ENCODE results near the gene GARIN5A.
A peak's percentile ranks its signal among the peaks of the same experiment; 100 is the strongest.

Gene GARIN5A

DNA sequence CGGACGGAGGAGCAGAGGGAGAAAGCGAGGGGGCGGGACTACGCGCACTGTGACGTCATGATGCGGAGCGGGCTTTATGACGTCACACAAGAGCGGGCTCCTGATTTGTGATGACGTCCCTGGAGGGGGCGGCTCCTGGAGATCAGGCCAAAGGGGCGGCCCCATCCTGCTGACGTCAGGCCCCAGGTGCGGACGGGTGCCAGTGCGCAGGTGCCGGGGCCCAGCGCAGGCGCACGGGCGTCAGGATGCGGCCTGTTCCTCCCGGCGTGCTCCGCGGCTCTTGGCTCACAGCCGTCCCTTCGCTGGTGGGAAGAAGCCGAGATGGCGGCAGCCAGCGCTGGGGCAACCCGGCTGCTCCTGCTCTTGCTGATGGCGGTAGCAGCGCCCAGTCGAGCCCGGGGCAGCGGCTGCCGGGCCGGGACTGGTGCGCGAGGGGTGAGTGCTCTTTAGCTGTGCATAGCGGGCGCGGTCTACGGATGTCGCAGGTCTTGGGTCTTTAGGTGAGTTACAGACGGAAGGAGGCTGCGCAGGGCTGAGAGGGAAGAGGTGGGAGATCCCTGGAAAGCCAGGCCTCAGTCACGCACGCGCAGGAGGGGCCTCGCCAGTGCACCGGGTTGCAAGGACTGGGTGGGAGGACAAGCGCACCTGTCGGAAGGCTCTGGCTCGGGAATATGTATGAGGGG, at the start of gene GARIN5A, which contains the start of gene EMC10:
GARIN5A (minus strand) TSS at position 625 of the 683 bp plus-strand sequence; CDS start at position 165, 460 bp downstream.
EMC10 (plus strand) TSS at position 284 of the 683 bp plus-strand sequence; CDS start at position 322, 38 bp downstream.
- DNase-seq: peak; percentile 96

DNA sequence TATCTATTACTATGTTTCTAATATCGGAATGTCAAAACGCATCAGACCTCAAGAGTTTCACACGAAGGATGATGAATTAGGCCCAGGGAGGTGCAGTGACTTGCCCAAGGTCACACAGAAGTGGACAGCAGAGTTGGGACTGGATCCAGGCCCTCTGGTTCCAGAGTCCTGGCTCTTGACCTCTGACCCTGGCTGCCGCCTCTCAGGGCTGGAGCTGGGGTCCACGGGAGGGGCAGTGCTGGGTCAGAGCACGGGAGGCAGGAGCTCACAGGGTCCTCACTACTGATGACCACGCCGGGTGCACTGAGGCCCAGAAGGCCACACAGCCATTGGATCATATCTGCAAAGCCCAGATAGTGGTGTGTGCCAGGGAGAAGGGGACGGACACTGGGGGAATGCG, 46.2 kb upstream of the GARIN5A start:
- no peak for DNase-seq

DNA sequence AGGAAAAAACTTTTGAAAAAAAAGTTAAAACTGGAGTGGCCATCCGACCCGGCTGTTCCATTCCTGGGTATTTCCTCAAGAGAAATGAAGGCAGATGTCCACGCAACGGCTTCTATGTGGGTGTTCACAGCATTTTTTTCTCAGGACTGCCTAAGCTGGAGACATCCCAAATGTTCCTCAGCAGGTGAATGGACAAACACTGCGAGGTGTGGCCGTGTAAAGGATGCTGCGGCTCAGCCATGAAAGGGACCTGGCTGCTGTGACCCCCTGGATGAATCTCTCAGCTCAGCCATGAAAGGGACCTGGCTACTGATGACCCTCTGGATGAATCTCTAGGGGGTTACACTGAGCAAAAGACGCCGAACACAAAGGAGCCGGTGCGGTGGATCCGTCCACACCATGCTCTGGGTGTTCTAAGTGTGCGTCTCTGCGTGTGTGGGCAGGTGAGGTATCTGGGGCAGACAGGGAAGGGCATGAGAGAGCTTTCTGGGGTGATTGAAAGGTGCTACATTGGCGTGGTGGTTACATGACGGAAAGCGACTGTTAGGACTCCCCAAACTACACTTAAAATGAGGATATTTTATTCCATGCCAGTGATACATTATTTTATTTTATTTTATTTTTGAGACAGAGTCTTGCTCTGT, 44.3 kb upstream of the GARIN5A start:
- DNase-seq: no peak

DNA sequence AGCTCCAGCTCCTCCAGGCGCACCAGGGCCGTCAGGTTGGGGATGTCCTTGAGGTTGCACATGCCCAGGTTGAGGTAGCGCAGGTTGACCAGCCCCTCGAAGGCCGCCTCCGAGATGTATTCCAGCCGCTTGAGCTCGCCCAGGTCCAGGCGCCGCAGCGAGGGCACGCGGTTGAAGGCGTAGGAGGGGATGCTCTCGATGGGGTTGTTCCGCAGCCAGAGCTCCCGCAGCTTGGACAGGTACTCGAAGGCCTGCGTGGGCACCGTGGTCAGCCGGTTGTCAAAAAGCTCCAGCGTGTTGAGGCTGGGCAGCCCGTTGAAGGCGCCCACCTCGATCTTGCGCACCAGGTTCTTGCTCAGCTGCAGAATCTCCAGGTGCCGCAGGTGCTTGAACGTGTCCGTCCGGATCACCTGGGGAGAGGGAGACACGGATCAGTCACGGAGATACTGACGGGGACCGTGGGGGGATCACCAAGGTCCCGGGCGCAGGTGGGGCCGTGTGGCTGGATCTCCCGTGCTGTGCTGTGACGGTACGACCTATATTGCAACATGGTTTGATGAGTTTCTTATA, 42.4 kb upstream of the GARIN5A start:
- no peak for DNase-seq

DNA sequence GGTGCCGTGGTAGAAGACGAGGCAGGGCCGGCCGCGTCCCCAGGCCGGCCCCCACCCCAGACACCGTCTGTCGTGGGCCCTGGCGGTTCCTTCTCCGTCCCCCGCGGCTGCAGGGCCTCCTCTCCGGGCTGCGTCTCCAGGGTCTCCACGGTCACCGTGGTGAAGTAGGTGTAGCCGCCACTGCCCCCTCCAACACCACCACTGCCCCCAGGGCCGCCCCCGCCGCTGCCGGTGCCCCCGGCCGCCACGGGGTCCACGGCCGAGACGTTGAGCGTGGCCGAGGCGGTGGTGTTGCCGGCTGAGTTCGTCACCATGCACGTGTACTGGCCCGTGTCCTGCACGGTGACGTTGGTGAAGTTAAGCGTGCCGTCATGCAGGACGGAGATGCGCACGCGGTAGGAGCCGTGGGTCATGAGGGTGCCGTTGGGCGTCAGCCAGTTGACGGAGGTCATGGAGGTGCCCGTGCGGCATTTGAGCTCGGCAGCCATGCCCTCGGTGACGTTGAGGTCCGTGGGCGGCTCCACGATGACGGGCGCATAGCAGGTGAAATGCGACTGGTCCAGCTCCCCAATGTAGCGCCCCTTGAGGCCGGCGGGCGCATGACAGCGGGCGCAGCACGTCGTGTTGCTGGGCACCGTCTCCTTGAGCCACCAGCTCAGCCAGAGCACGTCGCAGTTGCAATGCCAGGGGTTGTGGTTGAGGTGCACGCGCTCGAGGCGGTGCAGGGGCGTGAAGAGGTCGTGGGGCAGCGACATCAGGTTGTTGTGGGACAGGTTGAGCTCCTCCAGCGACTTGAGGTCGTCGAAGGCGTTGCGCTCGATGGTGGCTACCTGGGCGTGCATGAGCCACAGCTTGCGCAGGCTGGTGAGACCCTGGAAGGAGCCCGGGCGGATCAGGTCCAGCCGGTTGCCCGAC, 41.7 kb upstream of the GARIN5A start:
- peak; percentile 27 for DNase-seq

DNA sequence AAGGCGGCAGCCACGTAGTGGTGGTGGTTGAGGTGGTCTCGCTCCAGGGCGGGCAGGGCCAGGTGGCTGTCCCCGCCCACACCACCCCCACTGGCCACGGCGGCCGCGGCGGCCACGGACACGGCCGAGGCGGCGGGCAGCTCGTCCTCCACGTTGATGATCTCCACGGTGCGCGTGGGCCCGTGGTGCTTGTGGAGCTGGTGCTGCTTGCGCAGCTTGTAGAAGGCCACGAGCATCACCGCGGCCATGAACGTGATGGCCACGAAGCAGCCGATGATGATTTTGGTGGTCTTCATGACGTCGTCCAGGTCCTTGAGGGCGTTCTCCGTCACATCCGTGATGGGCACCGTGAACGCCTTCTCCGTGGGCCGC, 41.0 kb upstream of the GARIN5A start:
- DNase-seq: no peak

DNA sequence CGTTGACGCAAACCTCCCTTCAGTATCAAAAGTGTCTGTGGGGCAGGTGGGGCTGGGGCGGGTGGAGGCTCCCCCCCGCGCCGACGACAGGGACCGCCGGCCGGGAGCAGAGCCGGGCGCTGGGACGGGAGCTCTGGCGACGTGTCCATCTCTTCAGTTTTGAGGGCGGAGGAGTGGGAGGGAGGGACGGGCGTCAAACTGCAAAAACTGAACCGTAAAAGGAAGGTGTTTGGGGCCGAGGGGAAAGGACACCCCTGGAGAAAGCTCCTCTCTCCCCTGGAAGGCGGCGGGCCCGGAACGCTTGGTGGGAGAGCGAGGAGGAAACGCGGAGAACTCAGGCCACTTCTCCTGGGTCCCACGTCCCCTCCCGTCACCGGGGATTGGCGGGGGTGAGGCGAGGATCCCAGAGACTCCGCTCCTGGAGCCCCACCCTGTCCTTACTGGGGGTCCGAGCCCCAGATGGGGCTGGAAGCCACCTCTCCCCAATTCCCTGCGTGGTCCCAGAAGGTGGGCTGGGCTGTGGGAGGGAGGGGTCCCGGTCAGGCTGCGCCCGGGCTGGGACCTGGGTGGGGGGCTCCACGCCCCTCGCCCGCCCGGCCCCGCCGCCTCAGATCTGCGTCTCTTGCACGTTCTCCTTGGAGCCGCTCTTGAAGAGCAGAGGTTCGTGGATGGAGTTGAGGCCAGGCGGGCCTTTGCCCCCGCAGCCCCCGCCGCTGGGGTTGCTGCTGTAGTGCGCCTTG, 40.5 kb upstream of the GARIN5A start:
- no peak for DNase-seq

DNA sequence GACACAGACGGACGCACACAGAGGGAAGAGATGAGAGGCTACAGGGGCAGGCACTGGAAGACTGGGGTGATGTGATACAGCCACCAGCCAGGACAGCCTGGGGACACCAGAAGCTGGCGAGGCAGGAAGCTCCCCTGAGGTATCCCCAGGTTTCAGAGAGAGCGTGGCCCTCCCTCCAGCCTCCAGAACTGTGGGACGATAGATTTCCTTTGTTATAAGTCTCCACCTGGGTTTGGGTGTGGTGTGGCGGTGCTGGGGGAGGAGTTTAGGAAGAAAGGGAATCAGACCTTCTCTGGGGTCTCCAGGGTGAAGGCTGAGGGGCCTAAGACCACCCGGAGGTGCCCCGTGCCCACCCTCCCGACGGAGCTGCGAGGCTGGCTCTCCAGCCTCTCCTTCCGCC, 39.8 kb upstream of the GARIN5A start:
- DNase-seq: no peak

DNA sequence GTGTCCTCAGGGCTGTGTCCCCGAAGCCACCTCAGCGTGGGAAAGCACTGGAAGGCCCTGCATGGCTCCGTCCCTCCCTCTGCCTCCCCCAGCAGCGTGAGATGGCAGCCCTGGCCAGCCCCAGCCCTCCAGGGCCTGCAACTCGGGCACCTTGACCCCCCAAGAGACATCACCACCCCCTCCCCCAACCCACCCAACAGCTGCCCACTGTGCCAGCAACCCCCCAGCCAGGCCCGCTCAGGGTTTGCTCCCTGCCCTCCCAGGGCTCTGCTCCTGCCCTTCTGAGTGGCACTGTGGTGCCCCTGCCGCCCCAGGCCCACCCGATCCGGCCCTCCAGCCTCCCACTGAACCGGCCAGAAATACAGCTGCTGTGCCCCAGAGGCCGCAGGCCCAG, 38.5 kb upstream of the GARIN5A start:
- no peak for DNase-seq

DNA sequence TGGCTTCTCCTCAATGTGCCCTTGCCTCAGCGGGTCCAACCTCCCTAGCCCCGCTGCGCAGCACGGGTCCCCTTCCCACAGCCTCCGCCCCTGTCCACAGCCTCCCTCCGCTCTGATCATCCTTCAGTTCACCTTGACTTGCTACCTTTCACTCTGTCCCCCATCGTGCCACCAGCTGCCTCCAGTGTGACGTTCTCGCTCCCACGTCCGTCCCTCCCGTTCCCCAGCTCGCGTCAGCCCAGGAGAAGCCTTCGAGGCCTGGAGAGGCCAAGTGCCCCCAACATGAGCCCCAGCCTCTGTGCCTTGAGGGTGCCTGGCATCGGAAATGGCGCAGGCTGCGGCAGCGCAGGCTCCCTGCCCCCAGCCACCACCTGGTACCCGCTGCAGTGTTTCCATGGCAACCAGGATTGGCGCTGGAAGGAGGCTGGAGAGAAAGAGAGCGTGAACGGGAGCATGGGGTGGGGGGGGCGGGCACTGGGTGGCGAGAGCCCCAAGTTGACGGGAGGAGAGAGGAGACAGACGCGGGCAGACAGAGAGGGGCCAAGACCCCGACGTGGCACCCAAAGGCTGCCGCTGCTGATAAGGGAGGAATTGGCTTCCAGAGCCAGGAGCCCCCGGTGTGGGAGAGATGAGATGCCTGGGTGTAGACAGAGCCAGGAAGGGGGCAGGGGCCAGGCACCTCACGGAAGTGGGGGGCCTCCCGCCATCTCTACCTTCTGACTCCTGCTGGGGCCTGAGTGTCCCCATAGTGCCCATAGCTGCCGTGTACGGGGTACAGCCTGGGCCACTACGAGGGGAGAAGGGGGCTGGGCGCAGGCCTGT, 37.9 kb upstream of the GARIN5A start:
- DNase-seq: no peak

DNA sequence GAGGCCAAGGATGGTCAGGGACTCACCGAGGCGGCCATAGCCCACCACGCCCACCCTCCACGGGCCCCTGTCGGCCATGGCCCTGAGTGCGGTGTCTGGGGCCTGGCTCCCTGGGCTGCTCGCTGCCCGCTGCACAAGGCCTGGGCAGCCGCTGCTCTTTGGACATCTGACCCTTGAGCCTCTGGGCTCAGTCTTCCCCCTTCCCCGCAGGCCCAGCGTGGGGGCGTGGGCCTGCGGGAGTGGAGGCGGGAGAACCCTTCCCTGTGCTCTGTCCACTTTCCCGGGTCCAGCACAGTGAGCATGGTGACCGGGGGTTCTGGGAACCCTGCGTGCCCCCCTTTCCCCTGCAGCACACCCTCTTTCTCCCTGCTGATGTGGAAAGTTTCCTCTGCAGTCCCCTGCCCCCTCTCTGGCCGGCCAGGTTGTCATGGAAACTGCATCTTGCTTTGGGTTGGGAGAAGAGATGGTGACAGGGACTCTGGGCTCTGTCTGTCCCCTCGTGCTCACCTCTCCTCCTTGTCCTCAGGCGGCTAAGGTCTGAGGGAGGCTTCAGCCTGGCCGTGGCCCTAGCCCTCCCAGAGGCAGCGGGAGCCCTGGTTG, 37.2 kb upstream of the GARIN5A start, which contains the start of gene ASPDH:
ASPDH (minus strand) TSS at position 168 of the 600 bp plus-strand sequence; CDS start at position 78, 90 bp downstream.
- DNase-seq: no peak

DNA sequence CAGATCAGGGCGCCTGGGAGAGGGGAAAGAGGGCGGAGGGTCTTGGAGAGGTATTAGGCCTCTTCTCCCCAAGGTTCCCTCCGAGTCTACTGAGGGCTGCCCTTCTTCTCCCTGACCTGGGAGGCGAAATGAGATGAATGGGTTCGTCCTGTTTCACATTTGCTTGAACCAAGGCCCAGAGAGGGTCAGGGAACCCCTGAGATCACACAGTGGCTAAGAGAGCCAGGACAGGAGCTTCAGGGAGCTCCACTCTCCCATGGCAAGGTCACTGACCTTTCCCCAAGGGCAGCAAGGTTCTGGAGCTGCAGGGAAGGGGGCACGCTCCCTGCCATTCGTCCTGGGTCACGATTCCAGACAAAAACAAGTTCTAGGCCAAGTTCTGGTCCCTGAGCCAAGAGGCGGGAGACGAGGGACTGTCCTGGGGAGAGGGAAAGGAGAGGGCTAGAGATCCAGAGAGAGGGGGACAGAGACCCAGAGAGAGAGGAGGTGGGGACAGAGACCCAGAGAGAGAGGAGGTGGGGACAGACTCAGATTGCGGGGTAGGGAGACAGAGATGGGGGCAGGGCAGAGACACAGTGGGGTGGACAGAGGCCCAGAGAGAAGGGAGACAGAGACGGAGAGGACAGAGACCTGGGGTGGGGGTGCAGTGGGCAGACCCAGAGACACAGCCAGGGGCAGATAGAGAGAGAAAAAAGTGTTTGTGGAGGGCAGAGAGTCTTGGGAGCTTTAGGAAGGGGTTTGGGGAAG, 36.5 kb upstream of the GARIN5A start:
- no peak for DNase-seq

DNA sequence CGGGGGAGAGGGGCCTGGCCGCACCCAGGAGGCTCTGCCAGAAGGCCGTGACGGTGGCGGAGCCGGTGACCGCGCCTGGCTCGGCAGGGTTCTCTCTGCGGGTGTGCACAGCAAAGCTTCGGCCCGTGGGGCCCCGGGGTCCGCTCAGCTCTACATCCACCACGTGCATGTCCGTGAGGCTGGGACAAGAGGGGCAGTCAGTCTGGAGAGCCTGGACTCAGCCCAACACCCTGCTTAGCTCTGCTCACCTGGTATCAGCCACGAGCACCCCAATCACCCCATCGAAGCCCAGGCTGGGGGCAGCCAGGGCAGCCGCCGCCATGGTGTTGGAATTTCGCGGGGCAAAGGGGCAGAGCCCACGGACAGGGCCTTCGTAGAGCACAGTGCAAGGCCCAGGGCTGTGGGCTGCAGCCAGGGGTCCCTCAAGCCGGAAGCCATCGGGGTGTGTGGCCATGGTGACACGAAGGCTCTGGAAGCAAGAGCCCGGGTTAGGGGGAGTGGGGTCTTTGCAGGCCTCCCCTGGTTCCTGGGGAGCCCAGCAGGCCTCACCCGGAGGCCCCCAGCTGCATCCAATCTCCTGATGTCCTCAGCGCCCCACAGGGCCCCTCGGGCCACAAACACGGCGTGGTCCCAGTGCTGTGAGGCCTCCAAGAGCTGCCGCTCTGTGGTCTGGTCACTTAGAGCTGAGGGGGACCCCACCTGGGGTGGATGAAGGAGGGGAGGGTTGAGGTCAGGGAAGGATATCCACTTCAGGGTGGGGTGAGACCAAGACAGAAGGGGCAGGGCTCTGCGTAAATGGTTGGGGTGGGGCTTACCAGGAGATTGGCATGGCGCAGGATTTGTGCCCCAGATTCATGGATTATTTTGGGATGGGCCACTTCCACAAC, 35.7 kb upstream of the GARIN5A start:
- no peak for DNase-seq

DNA sequence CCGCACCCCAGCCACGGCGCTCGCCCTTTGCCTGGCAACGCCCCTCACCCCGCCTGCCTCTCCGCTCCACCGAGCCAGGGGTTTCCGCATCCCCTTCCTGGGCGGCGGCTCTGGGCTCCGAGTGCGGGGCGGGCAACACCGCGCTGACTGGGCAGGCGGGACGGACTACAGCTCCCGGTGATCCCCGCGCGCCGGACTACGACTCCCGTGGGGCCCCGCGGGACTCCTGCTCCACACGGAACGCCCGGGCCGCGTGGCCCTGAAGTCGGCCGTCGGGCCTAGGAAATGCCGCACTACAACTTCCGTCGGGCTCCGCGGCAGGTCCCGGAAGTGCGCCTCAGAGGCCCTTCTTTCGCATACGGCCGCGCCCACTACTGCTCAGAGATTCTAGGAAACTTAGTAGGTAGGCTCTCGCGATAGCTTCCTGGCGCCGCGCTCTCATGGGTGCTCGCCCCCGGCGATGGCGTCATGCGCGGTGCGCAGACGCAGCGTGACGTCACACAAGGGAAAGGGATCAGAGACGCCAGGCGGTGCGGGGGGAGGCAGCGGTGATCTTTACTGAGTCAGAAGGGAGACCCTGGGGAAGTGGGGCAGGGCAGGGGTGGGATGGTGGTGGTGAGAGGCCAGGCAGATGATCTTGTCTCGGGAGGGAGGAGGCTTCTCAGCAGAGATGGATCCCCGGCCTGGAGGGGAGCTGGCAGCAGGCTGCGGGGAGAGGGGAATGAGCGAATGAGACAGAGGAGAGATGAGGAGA, 34.6 kb upstream of the GARIN5A start, which contains the start of gene JOSD2:
JOSD2 (minus strand) TSS at position 123 of the 754 bp plus-strand sequence. CDS start 760 bp downstream, outside the sequence.
- peak; percentile 97 for DNase-seq

DNA sequence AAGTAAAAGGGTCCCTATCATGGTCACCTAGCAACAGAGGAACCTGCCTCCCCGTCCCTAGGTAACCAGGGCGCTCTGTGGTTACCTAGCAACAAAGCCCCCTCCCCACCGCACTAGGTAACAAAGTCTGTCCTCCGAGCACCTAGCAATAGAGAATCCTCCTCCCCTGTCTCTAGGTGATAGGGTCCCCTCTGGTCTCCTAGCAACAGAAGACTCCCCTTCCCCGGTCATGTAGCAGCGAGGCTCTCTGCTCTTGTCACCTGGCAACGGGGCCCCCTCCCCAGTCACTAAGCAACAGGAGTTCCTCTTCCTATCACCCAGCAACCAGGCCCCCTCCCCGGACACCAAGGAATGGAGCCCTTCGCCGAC, 34.0 kb upstream of the GARIN5A start:
- no peak for DNase-seq

DNA sequence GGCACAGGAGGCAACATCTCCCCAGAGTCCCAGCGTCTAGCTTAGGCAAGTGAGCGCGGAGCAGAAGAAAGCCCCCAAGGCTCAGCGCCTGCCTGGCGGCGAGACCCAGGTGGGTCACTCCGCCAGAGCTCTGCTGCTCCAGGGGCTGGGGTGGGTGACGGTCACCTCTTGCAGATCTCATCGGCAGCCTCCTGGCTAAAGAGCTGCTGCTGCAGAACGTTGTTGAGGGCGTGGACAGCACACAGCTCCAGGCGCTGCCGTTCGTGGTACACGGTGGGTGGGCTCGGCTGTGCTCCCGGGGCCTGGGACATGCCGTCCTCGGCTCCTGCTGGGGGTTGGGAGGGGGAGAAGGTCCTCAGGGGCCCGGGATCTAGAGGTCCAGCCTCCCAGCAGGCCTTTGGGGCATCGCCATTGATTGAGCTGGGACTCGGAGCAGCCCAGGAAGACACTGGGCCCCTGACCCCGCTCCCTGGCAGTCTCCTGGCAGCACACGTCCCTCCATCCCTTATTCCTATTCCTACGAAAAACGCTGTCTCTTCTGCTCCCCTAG, 33.5 kb upstream of the GARIN5A start:
- no peak for DNase-seq

DNA sequence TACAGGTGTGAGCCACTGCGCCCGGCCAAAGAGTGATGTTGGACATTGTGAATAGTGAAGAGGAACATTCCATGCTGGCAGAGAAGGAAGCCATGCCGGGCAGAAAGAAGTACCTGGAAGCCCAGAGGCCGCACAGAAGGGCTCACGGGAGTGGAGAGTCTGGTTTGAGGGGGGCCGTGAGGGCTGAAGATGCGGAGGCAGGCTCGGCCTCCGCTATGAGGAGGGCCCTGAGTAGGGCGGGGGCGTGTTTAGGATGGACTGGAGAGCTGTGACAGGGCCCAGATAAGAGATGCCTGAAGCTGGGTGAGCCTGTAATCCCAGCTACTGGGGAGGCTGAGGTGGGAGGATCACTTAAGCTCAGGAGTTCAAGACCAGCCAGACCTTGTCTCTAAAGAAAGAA, 32.7 kb upstream of the GARIN5A start:
- DNase-seq: no peak

DNA sequence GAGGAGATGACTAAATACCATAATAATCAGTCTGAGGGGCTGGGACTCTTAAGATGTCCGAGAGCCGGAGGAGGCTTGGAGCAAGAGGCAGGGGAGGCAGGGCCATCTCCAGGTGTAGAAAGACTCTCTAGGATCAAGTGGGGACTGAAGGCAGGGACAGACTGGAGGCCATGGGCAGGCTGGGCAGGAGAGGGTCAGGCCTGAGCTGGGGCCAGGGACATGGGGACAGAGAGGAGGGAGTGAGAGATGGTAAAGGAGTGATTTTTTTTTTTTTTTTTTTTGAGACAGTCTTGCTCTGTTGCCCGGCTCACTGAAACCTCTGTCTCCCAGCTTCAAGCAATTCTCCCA, 32.2 kb upstream of the GARIN5A start:
- no peak for DNase-seq

Data from stimulated activated CD4-positive, alpha-beta T cell treated with anti-CD3 and anti-CD28 coated beads, Interleukin-15, amount 100 ng/mL, for 24 hours (primary cell).